NCI-H2107 treated with DMSO at 0.1 percent for 48 hours (cell line): ENCODE data around the gene PLEKHM1.
"Not testable (repeated sequence)": the region's sequence is repeated elsewhere in the genome, so short reads cannot be mapped to it uniquely, and the experiment has no call there.

Experiments
- DNase-seq: peaks from one replicate; lab custom pipeline; 2025; ENCODE audit not compliant: unreplicated experiment; lab: John Stamatoyannopoulos, UW

Gene PLEKHM1

GRCh38 chr17:45443371-45444260 lies 46.9 kb downstream of the PLEKHM1 start:
- DNase-seq = not testable (repeated sequence)

DNA sequence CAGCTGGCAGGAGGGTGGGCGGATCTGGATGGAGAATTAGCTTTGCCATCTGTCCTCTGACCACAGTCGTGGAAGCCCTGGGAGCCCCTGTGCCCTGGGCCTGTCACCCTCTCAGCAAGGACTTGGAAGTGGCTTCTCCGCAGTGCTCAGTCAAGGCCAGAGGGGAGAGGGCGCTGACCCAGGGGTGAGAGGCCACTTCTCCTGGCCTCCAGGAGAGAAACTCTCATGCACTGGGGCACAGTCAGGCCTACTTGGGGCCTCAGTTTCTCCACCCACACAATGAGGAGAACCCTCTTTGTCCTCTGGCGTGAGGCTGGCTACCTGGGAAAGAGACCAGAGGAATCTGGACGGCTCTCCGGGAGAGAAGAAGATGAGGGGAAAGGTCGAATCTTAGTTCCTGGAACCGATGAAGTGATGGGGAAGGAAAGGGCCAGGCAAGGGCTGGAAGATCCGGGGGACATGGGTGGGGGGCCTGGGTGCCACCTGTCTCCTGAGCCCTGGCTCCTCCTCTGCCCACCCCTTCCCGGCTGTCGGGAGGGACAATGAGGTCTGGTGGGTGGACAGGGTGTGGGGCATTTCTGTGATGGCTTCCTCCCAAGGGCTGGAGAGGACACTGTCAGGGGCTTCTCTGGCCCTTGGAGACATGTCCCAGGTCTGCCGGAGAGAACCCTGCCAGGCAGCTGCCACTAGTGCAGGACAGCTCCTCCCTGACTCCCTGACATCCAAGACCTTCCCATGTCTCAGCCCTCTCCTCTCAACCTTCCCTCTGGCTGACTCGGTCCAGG lies 48.8 kb downstream of the PLEKHM1 start:
- DNase-seq = no peak

GRCh38 chr17:45440839-45441515 lies 49.5 kb downstream of the PLEKHM1 start:
- DNase-seq = peak; percentile 14

- DNase-seq = peak; percentile 68
Observed at GRCh38 chr17:45440161-45440778, 50.3 kb downstream of the PLEKHM1 start.

DNA sequence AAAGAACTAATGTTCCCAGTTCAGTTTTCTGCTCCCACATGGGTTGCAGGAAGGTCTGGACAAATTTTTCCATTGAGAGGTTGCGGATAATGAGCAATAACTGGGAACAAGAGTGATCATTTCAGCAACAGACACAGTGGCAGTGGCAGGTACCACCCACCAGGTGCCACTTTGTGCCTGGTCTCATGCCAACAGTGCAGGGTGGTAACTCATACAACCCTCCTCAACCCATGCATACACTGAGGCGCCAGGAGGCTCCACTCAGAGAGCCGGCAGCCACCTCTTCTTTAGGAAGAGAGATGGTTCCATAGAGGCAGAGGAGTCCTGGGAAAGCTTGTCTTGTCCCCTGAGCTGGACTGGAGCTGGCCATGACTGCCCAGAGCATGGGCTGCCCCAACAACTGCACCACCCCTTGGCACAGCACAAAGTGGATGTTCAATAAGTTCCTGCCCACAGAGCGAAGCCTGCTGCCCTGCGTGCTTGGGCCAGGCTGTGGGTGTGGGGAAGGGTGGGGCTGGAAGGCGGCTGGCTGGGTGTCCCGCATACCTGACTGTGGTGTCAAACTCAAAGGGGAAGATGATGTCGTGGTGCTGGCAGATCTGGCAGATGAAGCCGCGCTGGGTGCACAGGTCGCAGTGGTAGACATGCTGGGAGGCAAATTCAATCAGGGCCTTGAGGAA lies 51.5 kb downstream of the PLEKHM1 start:
- no peak for DNase-seq

- no peak for DNase-seq
Observed at GRCh38 chr17:45437465-45438283, 52.8 kb downstream of the PLEKHM1 start.

GRCh38 chr17:45436625-45437464 lies 53.7 kb downstream of the PLEKHM1 start:
- no peak for DNase-seq

DNA sequence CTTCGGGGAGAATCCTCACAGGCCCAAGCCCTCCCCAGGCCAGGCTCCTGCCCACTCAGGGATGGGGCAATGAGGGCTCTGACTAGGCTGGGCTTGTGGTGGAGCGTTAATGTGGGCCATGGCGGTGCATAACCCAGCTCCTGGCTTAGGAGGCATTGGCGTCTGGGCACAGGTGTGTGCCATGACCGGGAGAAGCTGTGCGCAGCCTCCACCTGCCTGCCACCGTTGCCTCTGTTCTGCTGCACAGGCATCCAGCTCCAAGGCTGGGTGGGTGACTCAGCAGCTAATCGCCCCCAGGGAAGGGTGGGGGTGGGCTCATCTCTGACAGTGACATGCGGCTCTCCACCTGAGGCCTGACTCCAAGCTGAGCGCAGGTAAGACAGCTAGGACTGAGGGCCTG lies 54.4 kb downstream of the PLEKHM1 start:
- no peak for DNase-seq

- no peak for DNase-seq
Observed at GRCh38 chr17:45435481-45435880, 55.0 kb downstream of the PLEKHM1 start.

DNA sequence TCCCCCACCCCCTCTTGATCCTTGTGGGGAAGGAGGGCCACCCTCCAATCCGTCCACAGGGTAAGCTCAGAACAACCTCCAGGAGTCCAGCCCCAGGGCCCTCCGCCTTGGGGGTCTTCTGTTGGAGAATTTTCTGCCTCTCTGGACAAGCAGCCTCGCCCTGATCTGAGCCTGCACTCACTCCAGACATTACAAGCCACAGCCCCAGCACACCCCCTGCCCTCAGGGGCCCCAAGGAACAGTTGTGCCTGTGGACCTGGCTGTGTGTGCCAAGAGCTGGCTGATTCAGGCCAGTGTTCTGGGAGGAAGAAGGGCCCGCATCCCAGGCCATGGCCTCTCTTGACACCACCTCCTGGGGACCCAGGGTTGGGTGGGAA lies 57.4 kb downstream of the PLEKHM1 start:
- no peak for DNase-seq

- no peak for DNase-seq
Observed at GRCh38 chr17:45432405-45433158, 57.9 kb downstream of the PLEKHM1 start, which contains the start of gene ARHGAP27. Gene ARHGAP27 (minus strand): TSS chr17:45432870. CDS start chr17:45430279, 2,591 bp downstream.

DNA sequence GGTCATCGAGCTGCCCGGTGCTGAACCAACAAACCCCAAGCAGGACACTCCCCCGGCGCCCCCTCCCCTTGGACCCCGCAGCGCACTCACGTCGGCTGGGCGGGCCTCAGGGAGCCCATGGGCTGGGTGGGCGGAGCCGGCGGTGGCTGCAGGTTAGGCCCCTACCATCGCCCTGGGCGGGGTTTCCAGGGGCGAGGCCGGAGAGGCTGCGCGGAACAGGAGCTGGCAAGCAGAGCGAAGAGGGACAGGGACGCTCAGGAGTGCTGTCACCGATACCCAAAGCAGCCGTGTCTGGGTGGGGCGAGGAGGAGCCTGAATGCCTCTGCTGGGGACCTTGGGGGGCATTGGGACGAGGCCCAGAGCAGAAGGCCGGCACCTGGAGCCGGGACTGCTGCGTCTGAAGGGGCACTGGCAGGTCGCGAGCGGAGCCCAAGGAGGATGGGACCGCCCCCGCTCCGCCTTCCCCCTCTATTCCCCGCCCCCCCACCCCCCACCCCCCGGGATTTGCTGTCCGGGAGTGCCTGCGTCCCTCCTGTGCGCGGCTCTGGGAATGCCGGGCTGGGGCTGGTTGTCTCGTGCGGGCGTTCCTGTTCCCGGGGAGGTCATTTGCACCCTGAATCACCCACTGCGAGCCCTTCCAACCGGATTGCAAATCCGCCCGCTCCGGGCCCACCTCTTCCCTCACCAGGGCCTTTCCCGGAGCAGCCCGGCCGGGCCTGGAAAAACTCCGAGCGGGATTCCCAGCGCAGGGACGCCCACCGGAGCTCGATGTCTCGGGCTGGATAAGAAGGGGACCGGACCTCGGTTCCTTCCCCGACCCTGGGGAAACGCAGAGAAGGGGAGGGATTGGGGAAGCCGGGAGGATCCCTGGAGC lies 58.8 kb downstream of the PLEKHM1 start:
- DNase-seq = peak; percentile 20

- no peak for DNase-seq
Observed at GRCh38 chr17:45430738-45431530, 59.6 kb downstream of the PLEKHM1 start.

DNA sequence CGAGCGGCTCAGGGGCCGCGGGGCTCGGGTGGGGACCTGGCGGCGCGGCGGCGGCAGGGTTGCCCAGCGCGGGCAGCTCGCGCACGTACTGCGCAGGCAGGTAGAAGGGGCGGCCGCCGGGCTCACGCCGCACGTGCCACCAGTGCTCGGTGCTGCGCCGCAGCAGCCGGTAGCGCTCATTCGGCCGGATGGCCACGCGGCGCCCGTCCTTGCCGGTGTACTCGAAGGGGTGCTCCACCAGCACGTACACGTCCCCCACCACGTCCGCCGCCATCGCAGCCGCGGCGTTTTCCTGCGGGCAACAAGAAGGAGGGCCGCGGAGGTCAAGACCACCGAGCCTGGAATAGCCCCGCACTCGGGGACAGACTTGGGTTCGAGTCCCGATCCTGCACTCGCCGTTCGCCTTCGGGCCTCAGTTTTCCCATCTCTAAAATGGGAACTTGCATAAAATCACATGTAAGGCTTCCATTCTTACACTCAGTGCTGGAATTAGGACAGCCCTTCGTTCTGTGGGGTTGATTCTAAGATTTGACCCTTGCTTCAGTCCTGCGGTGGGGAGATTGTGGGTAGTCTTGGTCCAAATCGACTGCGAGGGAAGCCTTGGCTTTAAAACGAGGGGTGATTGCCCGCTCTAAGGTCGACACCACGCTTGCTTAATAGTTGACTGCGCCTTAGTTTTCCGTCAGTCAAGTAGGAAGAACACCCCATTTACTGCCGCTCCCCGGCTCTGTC lies 60.3 kb downstream of the PLEKHM1 start:
- no peak for DNase-seq

DNA sequence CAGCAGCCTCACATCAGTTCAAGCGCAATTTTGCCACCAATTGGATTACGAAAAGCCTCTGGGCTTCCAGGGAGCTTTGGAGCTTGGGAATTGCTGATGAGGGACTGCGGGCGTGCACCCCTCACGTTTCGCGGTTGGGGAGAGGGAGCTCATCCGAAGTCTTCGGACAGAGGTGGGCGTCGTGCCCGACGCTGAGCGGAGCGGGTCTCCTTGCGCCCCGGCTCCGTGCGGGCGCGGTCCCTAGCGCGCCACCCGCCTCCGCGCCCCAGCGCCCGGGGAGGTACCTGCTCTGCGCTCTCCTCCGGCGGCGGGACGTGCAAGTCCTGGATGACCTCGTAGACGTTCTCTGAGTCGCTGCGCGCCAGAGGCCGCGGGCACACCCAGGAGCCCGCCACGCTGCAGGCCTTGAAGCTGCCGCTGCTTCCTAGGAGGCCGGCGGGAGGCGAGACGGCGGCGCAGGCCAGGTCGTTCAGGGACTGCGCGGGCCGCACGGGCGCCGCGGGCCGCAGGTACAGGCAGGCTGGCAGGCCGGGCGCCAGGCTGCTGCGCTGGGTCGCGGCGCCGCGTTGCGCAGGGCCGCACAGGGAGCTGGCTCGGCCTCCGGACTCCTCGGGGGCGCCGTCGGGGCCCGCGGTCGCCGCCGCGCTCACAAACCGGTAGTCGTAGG lies 61.0 kb downstream of the PLEKHM1 start:
- no peak for DNase-seq
